Pancreas (tissue), 10 donors: ENCODE data around the gene MRRF. TPM values are rescaled to one million over a fixed set of nuclear protein-coding genes. Genes with fewer than 3 reads are reported as not detected.

ENCODE experiments used
- ATAC-seq, 4 donors: fragments of 200-7000 bp; cut with Tn5 transposase; one replicate each; pipeline versions ENCODE4 v1.8.0 to v1.9.1; 2020; ENCODE audit warnings: mild to moderate bottlenecking in 4 of 4, moderate library complexity in 4 of 4
- DNase-seq, 6 donors: peaks; one replicate each; pipeline ENCODE4 v3.0.0-alpha.2; 2020
- FAIRE-seq: peaks from 2 replicates; lab custom pipeline; 2012; peaks lifted over from hg19 to GRCh38; lab: Jason Lieb, UNC
- H3K27ac ChIP-seq, 4 donors: fragments of 200-600 bp; sonication (generic); 1 replicate in 3 of 4; 2 replicates in 1 of 4; pipeline versions ENCODE4 v1.5.0 to v1.8.0; 2020
- H3K27me3 ChIP-seq, 4 donors: fragments of 200-600 bp; one replicate each; pipeline ENCODE4 v1.8.0; 2021
- H3K36me3 ChIP-seq, 3 donors: fragments of 200-600 bp; sonication (generic) in 1 of 3; one replicate each; pipeline versions ENCODE4 v1.5.0 to v1.8.0; 2020 to 2021
- H3K4me1 ChIP-seq, 3 donors: fragments of 200-600 bp; one replicate each; pipeline ENCODE4 v1.8.0; 2021
- H3K4me3 ChIP-seq, 4 donors: fragments of 200-600 bp; sonication (generic) in 2 of 4; one replicate each; pipeline versions ENCODE4 v1.5.0 to v1.8.0; 2020 to 2021
- H3K9me3 ChIP-seq, 4 donors: fragments of 200-600 bp; one replicate each; pipeline ENCODE4 v1.8.0; 2021
- CTCF ChIP-seq, 4 donors: fragments of 200-600 bp; sonication (generic) in 3 of 4; IDR thresholded peaks; one replicate each; pipeline versions ENCODE4 v1.5.0 to v1.8.0; 2021; ENCODE audit warnings: antibody characterized with exemption in 4 of 4
- WGBS, 2 donors: extraction: QIAGEN DNeasy Blood & Tissue Kit; methylation state at CpG; one replicate each; pipeline ENCODE4 v1.1.7; 2013; 5-methylcytosine and 5-hydroxymethylcytosine counted together
- intact Hi-C, 3 donors: fragments of 100-400 bp; cut with DNase I; formaldehyde crosslinking; loops; one replicate each; pipeline versions ENCODE4 v1.11.1 to v1.14.2; 2022
- polyA plus RNA-seq, 2 donors: library from polyadenylated mRNA; stranded (reverse); fragments of 200-250 nt; gene quantifications; one replicate each; pipeline ENCODE4 v1.2.3, GENCODE V29; 2013
- total RNA-seq, 6 donors: library from RNA; stranded (reverse); fragmentation: NEBNext Ultra II Directional in 4 of 6; extraction: Animal tissue kit (Norgen Biotek cat#: 25700) in 4 of 6; gene quantifications; one replicate each; pipeline versions ENCODE4 v1.2.1 to v1.2.4, GENCODE V29; 2021 to 2023
- donor health status: healthy with polysubstance abuse.
- donor health status: DM: no; HTN: no; CAD: no; lungs with moderate emphysema.
- donor health status: DM: no; HTN: no; CAD: no.
- donor health status: control.
- donor health status: control.
- donor health status: Bipolar disorder and iron deficiency.
- donor health status: DM: yes; HTN: yes; CAD: no.
- donor health status: DM: no; HTN: no; CAD: no.
- donor health status: DM: no; HTN: no; CAD: no.
- donor health status: DM: yes; HTN: yes; CAD: no.

The MRRF gene
- total and polyA plus RNA-seq, 8 donors = 13.0 to 27.8 (median 17.5) TPM

GRCh38 chr9:122225312-122226141 is 39.2 kb upstream of the MRRF start:
- Histone ChIP-seq H3K36me3 (no peaks in the 10 kb centered on the region), H3K4me1 (peaks cover 0 to 9% (median 0%) of the 10 kb centered on the region in 3 donors), H3K27me3 (peaks cover 0 to 53% (median 20%) of the 10 kb centered on the region in 4 donors), H3K4me3 (peak overlapping the region in 1 of 4 donors; percentile 31), H3K27ac (no peak overlapping the region), H3K9me3 (no peaks in the 10 kb centered on the region)
- no peak for TF ChIP-seq CTCF (IDR thresholded peaks at IDR 0.05)
- no peak for FAIRE-seq
- intact Hi-C loops = no loop called here
- DNase-seq = no peak
- 25 to 29% methylated on average over 51 of the region's 51 CpGs for WGBS, 2 donors
- ATAC-seq = no peak

GRCh38 chr9:122226142-122226757 is 38.4 kb upstream of the MRRF start:
- ATAC-seq (peak in 2 of 4 donors; percentile 18 to 22), FAIRE-seq (no peak), DNase-seq (no peak)
- intact Hi-C loops = no loop called here
- H3K4me3 ChIP-seq = peak overlapping the region in 1 of 4 donors; percentile 31
- H3K4me1 ChIP-seq = peaks cover 0 to 9% (median 0%) of the 10 kb centered on the region in 3 donors
- WGBS, 2 donors = 7 to 10% methylated on average over 51 of the region's 51 CpGs
- peaks cover 0 to 45% (median 18%) of the 10 kb centered on the region in 4 donors for H3K27me3 ChIP-seq
- no peak for TF ChIP-seq CTCF (IDR thresholded peaks at IDR 0.05)
- H3K9me3 ChIP-seq = no peaks in the 10 kb centered on the region
- no peaks in the 10 kb centered on the region for H3K36me3 ChIP-seq
- H3K27ac ChIP-seq = no peak overlapping the region

- Histone ChIP-seq H3K36me3 (no peaks in the 10 kb centered on the region), H3K27ac (no peak overlapping the region), H3K4me3 (peak overlapping the region in 1 of 4 donors; percentile 41), H3K4me1 (peaks cover 0 to 9% (median 0%) of the 10 kb centered on the region in 3 donors), H3K9me3 (no peaks in the 10 kb centered on the region), H3K27me3 (peaks cover 0 to 40% (median 16%) of the 10 kb centered on the region in 4 donors)
- peak in 1 of 6 donors; percentile 75 for DNase-seq
- intact Hi-C loops = no loop called here
- TF ChIP-seq CTCF (IDR thresholded peaks at IDR 0.05) = no peak
- 9 to 12% methylated on average over 55 to 59 of the region's 59 CpGs for WGBS, 2 donors
- ATAC-seq = peak in 1 of 4 donors; percentile 25
- no peak for FAIRE-seq
These were observed 37.7 kb upstream of the MRRF start for GRCh38 chr9:122226758-122227574.

GRCh38 chr9:122227575-122227900 is 37.1 kb upstream of the MRRF start:
- peak overlapping the region in 1 of 4 donors; percentile 41 for H3K4me3 ChIP-seq
- H3K4me1 ChIP-seq = peaks cover 0 to 9% (median 0%) of the 10 kb centered on the region in 3 donors
- no peak overlapping the region for H3K27ac ChIP-seq
- no peak for DNase-seq
- FAIRE-seq = no peak
- peaks cover 0 to 34% (median 16%) of the 10 kb centered on the region in 4 donors for H3K27me3 ChIP-seq
- no peak for ATAC-seq
- intact Hi-C loops = no loop called here
- WGBS, 2 donors = 5 to 7% methylated on average over 10 of the region's 10 CpGs
- TF ChIP-seq CTCF (IDR thresholded peaks at IDR 0.05) = no peak
- H3K36me3 ChIP-seq = no peaks in the 10 kb centered on the region
- H3K9me3 ChIP-seq = no peaks in the 10 kb centered on the region
